Measurements from ENCODE around the gene DDTL.

DDTL gene

DNA sequence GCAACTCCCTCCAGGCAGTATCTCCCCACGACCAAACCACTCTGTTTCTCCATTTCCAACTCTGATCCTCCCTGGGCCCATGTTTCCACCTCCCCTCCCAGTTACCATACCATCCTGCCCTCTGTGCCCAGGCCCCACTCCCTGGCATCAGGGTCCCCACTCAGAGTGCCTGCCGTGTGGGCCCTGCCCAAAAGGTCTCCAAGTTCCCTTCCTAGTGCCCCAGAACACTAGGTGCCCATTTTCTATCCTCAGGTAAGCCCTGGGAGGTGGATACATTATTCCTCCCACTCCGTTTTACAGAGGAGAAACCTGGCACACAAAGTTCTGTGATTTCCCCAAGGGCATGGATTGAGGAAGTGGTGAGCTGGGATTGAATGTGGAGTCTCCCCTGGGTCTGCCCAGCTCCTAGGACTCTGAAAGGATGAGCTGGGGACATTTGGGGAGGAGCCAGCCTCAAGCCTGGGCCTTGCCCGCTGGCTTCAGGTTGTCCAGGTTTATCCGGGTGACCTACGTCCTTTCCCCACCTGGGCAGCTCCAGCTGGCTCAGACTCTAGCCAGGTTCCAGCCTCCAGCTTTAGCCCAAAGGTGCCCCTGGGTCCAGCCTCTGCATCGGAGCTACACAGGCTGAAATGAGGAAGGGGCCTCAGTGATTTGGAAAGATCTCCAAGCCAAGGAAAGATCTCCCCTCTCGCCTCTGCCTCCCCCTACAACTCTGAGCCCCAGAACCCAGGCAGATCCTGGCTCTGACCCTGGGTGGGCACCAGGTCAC, 40.7 kb downstream of the DDTL start:
- Histone ChIP-seq H3K4me2 (ENCODE audit: low read length) (no peak overlapping the region), H2AFZ (ENCODE audit: low read length) (no peak overlapping the region), H3K27ac (ENCODE audit: low read depth, low read length, poor library complexity, severe bottlenecking) (no peak overlapping the region), H3K4me1 (ENCODE audit: insufficient read depth, low read length, severe bottlenecking) (peaks cover 7% of the 10 kb centered on the region), H3K4me3 (ENCODE audit: low read depth, low read length, poor library complexity, severe bottlenecking) (no peak overlapping the region), H3K36me3 (ENCODE audit: insufficient read depth, low read length) (no peaks in the 10 kb centered on the region; the same call in 1 of the 2 replicates), H3K27me3 (ENCODE audit: insufficient read depth, low read length) (no peaks in the 10 kb centered on the region; the same call in 1 of the 2 replicates), H3F3A (ENCODE audit: insufficient read depth, low read length) (no peaks in the 10 kb centered on the region), H3K9ac (ENCODE audit: low read length) (no peak overlapping the region), H3K9me2 (ENCODE audit: low read depth, low read length) (no peaks in the 10 kb centered on the region), H3K79me2 (ENCODE audit: insufficient read depth, low read length) (peaks cover 6% of the 10 kb centered on the region), H4K20me1 (ENCODE audit: insufficient read depth, low read length) (no peaks in the 10 kb centered on the region), H3K9me3 (ENCODE audit: low read length) (peaks cover 6% of the 10 kb centered on the region; the same call in 1 of the 2 replicates)
- no peak for TF ChIP-seq EZH2 (IDR thresholded peaks at IDR 0.05; ENCODE audit: borderline replicate concordance, low read length)
- TF ChIP-seq, protein P1, sequence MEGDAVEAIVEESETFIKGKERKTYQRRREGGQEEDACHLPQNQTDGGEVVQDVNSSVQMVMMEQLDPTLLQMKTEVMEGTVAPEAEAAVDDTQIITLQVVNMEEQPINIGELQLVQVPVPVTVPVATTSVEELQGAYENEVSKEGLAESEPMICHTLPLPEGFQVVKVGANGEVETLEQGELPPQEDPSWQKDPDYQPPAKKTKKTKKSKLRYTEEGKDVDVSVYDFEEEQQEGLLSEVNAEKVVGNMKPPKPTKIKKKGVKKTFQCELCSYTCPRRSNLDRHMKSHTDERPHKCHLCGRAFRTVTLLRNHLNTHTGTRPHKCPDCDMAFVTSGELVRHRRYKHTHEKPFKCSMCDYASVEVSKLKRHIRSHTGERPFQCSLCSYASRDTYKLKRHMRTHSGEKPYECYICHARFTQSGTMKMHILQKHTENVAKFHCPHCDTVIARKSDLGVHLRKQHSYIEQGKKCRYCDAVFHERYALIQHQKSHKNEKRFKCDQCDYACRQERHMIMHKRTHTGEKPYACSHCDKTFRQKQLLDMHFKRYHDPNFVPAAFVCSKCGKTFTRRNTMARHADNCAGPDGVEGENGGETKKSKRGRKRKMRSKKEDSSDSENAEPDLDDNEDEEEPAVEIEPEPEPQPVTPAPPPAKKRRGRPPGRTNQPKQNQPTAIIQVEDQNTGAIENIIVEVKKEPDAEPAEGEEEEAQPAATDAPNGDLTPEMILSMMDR (IDR thresholded peaks at IDR 0.05; ENCODE audit: low read length), result no peak

DNA sequence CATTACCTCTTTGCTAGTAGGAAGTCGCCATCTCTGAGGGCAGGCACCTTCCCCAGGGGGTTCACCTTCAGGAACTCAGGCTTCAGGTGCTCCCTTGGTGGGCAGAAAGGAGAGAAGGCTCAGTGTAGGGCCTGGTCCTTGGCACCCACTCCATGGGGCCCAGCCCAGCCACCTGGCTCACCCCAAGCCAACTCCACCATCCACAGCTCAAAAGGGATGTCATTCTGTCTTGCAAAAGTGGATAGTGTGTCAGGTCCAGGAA, 41.3 kb downstream of the DDTL start:
- H3K9me2 ChIP-seq (ENCODE audit: low read depth, low read length), result no peaks in the 10 kb centered on the region
- no peak overlapping the region for H3K4me2 ChIP-seq (ENCODE audit: low read length)
- no peak overlapping the region for H3K4me3 ChIP-seq (ENCODE audit: low read depth, low read length, poor library complexity, severe bottlenecking)
- H3K9ac ChIP-seq (ENCODE audit: low read length), result no peak overlapping the region
- H3K79me2 ChIP-seq (ENCODE audit: insufficient read depth, low read length), result peaks cover 6% of the 10 kb centered on the region
- TF ChIP-seq EZH2 (IDR thresholded peaks at IDR 0.05; ENCODE audit: borderline replicate concordance, low read length), result no peak
- TF ChIP-seq, protein P1 (IDR thresholded peaks at IDR 0.05; ENCODE audit: low read length), result no peak
- H3F3A ChIP-seq (ENCODE audit: insufficient read depth, low read length), result no peaks in the 10 kb centered on the region
- H3K27ac ChIP-seq (ENCODE audit: low read depth, low read length, poor library complexity, severe bottlenecking), result no peak overlapping the region
- peaks cover 6% of the 10 kb centered on the region; the same call in 1 of the 2 replicates for H3K9me3 ChIP-seq (ENCODE audit: low read length)
- H2AFZ ChIP-seq (ENCODE audit: low read length), result no peak overlapping the region
- peaks cover 12% of the 10 kb centered on the region for H3K4me1 ChIP-seq (ENCODE audit: insufficient read depth, low read length, severe bottlenecking)
- no peaks in the 10 kb centered on the region; the same call in 1 of the 2 replicates for H3K36me3 ChIP-seq (ENCODE audit: insufficient read depth, low read length)
- H4K20me1 ChIP-seq (ENCODE audit: insufficient read depth, low read length), result no peaks in the 10 kb centered on the region
- H3K27me3 ChIP-seq (ENCODE audit: insufficient read depth, low read length), result no peaks in the 10 kb centered on the region; the same call in 1 of the 2 replicates

DNA sequence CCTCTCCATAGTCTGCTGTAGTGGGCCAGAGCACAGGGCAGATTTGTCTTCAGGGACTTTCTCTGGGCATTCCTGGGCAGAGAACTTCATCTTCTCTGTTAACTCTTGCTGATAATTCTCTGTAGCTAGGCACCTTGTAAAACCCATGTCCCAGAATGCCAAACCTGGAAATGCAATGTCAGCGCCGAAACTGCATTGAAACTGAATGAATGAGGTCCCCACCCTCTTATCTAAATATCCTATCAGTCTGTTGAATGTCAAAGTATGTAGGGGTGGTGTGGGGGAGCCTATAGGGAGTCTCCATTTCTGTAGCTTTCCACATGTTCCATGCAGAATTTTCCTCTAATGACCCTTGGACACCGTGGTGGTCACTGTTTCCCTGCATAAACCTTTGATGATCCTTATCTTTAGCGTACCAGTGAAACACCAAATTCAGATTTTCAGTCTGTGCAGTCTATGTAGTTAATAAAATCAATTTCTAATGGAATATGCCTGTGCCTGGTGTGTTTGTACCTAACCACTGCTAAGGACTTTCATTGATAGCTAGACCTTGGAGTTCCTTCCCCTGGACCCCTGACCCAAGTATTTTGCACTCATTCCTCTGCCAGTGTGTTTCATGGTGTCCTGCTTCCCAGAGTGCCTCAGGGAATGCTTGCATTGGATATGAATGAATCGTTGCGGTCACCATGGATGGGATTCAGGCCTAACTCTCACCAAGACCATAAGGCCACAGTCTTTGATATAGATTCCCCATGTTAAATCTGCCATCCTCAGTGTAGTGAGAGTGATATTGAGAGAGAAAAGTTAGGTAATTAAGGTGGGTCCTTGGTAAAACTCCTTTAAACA, 41.9 kb downstream of the DDTL start:
- no peak overlapping the region for H3K4me2 ChIP-seq (ENCODE audit: low read length)
- H3K4me1 ChIP-seq (ENCODE audit: insufficient read depth, low read length, severe bottlenecking), result peaks cover 19% of the 10 kb centered on the region
- H3F3A ChIP-seq (ENCODE audit: insufficient read depth, low read length), result no peaks in the 10 kb centered on the region
- H3K4me3 ChIP-seq (ENCODE audit: low read depth, low read length, poor library complexity, severe bottlenecking), result no peak overlapping the region
- H3K27ac ChIP-seq (ENCODE audit: low read depth, low read length, poor library complexity, severe bottlenecking), result no peak overlapping the region
- H3K9me3 ChIP-seq (ENCODE audit: low read length), result peaks cover 6% of the 10 kb centered on the region; the same call in 1 of the 2 replicates
- TF ChIP-seq EZH2 (IDR thresholded peaks at IDR 0.05; ENCODE audit: borderline replicate concordance, low read length), result no peak
- TF ChIP-seq, protein P1 (IDR thresholded peaks at IDR 0.05; ENCODE audit: low read length), result no peak
- no peak overlapping the region for H3K9ac ChIP-seq (ENCODE audit: low read length)
- H3K27me3 ChIP-seq (ENCODE audit: insufficient read depth, low read length), result no peaks in the 10 kb centered on the region; the same call in 1 of the 2 replicates
- no peak overlapping the region for H2AFZ ChIP-seq (ENCODE audit: low read length)
- peaks cover 8% of the 10 kb centered on the region for H3K79me2 ChIP-seq (ENCODE audit: insufficient read depth, low read length)
- H3K36me3 ChIP-seq (ENCODE audit: insufficient read depth, low read length), result no peaks in the 10 kb centered on the region; the same call in 1 of the 2 replicates
- H3K9me2 ChIP-seq (ENCODE audit: low read depth, low read length), result no peaks in the 10 kb centered on the region
- no peaks in the 10 kb centered on the region for H4K20me1 ChIP-seq (ENCODE audit: insufficient read depth, low read length)

Measured in OCI-LY1 (cell line).